HL-60/S4 treated with retinoic acid at 250 ng/mL for 4 days and 3 days (cell line): ENCODE data around the gene SAP30BP.
"Not testable (repeated sequence)": the region's sequence is repeated elsewhere in the genome, so short reads cannot be mapped to it uniquely, and the experiment has no call there.

Source experiments
- in situ Hi-C: fragments of 300-500 bp; cut with MboI; formaldehyde crosslinking; loops from 2 replicates; pipeline ENCODE4 v1.7.0; 2022; ENCODE audit warnings: low sequenced_read_pairs

The SAP30BP gene

DNA sequence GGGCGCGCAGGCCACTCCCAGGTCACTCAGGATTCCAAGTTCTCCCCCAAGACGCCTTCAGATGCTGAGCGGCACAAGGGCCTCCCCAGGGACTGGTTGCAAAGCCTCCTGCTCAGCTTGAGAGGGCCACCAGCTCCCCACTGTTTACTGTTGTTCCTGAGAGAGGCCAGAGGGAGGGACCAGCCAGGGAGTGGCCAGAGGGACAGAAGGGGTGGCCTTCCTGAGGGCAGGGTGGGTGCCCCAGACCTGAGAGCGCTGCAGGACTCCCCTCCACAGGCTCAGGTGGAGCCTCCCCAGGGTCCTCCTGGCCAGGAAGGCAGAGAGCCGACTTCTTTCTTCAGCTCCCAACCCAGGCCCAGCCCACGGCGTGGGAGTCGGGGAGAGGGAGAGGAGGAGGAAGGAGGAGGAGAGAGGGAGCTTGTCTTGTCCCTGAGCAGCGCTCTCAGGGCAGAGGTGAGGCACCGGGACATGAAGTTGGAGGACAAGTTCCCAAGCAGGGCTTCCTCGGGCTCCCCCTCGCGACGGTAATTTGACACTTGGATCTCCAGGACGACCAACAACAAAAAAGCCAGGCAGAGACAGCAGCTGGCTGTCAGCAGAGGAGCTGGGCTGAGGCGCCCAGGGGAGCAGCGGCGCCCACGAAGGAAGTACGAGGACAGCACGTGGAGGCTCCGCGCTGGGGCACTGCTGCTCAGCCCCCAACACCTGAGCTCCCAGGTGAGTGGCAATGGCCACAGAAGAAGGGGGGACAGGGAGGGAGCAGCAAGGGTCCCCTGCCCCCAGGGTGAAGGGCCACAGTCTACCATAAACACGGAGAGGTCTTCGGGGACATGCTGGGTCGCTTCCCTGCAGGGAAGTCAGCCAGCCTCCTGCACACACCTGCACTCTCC lies 33.4 kb upstream of the SAP30BP start:
- in situ Hi-C loops = no loop called here

DNA sequence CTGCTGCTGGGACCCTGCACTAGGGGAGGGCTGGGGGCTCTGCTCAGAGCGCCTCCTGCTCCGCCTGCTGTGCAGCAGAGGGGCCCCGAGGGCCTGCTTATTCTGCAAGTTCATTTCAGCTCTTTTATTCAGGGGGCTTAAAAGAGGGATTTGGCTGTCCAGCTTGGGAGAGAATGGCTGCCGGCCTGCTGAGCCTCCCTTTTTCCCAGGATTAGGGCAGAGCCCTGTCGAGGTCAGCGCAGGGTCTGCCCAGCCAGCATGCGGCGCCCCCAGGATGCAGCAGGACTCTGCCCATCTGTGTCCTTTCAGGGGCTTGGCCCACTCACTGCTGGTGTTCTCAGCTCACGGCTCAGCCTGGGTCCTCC lies 32.8 kb upstream of the SAP30BP start:
- in situ Hi-C loops = no loop called here

DNA sequence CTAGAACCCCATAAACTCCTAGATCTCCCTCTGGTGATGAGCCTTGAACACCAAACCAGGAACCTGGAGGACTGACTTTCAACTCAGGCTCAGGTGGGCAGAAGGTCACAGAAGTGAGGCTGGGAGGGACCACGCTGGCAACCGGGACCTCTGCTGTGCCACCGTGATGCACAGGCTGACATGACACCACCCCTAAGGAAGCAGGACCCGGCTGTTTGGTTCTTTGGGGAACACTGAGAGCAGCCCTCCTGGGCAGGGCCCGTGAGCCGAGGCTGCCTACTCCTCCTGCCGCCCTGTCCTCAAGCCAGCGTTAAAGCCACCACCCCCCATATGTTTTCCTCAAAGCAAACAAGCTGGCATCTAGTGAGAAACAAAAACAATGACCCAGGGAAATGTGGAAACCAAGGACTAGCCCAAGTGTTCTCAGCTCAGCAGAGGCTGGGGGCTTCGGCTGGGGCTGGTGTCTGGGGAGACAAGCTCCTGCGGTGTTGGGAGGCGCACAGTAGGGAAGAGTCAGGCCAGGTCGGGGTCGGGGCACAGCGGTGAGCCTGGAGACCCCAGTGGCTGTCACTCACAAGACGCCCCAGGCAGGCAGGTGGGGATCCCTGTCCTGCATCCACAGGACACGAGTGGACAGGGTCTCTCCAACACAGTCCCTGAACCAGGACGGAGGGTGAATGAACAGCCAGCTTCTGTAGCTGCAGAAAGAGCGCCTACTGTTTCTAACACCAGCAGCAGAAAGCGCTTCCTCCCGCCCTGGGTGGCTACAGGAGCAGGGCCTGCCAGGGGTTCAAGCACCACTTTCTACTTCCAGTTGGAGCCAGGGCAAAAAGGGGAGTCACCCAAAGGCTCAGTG lies 32.2 kb upstream of the SAP30BP start:
- in situ Hi-C loops = no loop called here

DNA sequence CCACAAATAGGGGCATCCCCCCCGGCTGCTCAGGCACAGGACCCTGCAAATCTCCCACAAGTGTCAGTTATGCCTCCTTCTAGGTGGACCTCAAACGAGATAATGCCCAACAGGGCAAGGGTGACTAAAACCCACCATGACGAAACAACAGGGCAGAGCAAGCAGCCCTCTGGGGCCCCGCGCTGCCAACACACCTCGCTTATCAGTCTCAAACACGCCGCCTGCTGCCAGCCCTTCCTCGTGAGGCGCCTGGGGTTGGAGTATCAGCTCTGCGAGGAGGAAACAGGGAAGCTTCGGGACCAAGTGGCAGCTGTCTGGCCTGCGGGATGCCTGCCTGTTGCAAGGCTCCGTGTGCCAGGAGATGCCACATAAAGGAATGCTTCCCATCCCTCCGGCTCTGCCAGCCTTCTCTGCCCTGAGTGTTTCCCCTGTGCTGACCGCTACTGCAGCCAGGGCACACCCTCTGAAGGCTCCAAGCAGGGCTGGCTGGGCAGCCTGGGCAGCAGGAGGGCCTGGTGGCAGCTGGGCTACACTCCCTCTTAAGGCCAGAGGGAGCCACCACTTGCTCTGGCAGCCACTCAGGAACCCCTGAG lies 31.4 kb upstream of the SAP30BP start:
- in situ Hi-C loops = no loop called here

DNA sequence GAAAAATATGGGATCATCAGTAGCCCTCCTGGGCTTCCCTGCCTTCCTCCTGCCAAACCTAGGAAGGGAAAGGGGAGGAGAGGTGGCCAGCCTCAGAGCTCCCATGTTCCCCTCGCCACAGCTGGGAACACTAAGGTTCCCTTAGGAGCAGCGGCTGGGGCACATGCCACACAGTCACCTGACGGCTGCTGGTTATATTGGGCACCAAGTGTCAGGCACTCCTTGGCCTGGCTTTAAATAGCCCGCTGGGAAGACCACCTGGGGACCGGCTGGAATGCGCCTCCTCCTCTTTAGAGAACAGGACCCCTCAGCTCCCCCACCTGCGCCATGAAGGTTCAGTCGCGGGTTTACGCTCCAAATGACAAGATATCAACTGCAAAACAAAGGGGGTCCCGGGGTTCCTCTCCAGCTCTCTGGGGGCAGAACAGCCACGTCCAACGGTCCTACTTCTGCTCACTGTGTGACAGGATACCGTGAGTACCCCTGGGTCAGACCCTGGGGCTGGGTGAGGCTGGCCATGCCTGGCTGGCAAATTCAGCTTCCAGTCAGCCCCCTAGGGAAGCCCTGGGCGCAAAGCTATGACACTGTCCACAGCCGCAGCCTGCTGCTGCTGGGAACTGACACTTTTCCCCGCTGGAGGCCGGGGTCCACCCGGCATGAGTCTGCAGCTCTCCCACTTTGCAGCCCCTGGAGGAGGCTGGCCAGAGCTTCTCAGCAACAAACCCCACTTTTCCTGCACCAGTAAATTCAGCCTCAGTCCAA lies 30.6 kb upstream of the SAP30BP start:
- in situ Hi-C loops = no loop called here

DNA sequence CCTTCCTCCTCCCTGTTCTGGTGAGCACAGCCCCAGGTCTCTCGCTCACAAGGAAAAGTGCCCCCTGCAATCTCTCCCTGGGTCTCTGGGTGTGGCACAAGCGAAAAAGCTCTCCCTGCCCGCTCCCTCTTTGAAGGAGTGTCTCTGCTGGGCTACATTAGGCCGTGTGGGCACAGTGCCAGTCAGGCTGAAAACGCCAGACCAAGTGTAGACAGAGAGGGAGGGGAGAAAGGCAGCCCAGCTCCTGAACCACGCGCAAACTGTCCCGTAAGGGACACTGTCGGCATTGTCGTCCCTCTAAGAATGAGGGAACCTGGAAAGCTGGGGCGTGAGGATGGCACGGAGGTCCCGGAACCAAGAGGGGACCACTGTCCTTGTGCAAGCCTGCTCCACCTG lies 30.0 kb upstream of the SAP30BP start:
- in situ Hi-C loops = no loop called here

DNA sequence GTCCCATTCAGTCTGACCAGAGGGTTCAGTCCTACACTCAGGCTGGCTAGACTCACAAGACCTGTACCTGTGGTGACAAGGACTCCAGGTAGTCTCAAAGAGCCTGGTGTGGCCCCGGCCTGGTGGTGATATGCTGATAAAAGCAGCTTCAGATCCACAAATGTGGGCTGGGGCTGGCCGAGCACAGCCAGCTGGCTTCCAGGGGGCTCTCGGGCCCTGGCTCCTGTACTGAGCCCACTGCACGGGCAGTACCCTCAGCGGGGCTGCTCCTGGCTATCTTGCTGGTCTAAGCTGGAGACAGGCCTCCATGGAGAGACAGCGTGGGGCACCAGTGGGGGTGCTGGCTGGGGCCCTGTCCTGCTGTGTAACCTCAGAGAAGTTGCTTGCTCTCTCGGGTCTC lies 29.6 kb upstream of the SAP30BP start:
- in situ Hi-C loops = no loop called here

DNA sequence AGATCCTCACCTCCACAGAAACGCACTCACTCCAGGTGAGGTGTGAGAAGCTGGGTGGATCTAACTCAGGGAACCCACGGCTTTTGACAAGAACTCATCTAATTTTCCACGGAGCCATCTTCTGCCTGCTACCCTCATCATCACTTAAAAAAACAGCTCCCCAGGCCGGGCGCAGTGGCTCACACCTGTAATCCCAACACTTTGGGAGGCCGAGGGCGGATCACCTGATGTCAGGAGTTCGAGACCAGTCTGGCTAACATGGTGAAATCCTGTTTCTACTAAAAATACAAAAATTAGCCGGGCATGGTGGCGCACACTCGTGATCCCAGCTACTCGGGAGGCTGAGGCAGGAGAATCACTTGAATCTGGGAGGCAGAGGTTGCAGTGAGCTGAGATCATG lies 29.1 kb upstream of the SAP30BP start:
- in situ Hi-C loops = not testable (repeated sequence)

DNA sequence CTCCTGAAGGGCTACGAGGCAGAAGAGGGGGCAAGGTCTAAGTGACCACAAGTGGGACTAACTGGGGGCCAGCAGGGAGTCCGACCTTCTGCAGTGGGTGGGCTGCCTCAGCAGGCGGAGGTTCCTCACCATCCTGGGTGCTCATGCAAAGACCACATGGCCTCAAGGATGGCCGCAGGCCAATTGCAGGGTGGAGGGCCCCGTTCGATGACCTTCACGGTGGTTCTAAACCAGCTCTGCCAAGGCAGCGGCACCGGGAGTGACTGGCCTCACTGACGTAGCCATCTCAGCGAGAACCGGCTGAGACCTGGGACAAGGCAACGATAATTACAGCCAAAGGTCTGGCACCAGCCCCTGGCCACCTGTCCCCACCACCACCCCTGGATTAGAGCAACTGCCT lies 28.2 kb upstream of the SAP30BP start:
- in situ Hi-C loops = no loop called here

DNA sequence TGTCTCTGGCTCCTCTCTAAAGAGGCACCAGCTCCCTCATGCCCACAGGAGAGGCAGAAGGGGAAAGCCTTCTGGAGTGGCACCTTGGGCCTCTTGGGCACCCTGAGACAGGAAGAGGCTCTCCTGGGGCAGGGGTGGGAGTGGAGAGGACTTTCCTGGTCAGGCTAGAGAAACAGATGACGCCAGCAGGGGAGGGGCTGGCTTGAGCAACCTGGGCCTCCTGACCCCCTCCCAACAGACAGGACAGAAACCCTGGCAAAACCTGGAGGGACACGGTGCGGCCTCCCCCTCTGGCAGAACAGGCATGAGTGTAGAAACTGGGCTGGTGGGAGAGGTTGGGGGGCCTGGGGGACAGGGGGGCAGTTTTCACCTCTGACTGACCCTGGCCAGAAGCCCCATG lies 27.8 kb upstream of the SAP30BP start:
- in situ Hi-C loops = no loop called here

DNA sequence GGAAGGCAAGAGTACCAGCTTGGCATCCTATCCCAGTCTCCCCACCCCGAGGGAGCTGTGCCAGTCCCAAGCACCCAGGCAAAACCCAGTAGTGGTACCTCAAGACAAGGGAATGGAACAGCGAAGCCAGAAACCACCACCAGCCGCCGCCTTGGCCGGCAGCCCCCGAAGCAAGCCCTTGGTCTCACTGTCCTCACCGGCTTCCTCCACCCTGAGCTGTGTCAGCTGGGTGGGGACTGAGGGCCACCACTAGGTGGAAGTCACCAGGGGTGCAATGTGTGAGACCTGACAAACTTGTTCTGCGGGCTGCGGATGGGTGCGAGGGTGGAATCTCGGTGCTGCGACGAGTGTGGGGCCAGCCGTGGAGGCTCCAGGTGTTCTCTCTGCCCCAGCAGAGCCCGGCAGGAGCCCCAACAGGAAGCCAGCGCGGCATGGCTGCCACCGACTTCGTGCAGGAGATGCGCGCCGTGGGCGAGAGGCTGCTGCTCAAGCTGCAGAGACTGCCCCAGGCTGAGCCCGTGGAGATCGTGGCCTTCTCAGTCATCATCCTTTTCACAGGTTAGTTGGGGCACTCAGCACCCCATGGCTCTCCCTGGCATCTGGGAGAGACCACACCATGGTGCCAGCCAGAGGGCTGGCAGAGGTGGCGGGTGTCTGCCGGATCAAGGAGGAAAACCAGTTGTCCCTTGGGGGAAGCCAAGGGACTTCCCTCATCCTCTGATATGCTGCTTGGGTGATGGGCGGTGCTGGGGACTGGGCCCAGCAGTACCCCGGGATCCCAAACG lies 27.2 kb upstream of the SAP30BP start:
- in situ Hi-C loops = no loop called here

DNA sequence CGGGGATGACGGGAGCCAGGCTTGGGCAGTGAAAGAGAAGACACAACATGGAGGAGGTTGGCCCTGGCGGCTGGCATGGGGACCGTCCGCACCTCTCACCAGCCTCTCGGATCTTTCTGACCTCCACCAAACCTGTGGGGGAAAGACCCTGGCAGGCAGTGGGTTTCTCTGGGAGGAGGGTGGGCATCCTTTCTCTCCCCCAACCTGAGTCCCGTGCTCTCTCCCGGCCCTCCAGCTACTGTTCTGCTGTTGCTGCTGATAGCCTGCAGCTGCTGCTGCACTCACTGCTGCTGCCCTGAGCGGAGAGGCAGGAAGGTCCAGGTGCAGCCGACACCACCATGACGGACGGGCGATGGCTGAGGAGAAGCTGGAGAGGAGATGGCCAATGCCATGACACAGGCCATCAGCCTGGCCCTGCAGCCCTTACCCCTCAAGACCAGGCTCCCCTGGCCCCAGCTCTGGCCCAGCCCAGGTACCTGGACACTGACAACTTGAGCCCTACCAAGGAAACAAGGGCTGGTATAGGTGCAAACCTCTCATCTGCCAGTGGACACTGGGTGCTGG lies 26.5 kb upstream of the SAP30BP start:
- in situ Hi-C loops = no loop called here

DNA sequence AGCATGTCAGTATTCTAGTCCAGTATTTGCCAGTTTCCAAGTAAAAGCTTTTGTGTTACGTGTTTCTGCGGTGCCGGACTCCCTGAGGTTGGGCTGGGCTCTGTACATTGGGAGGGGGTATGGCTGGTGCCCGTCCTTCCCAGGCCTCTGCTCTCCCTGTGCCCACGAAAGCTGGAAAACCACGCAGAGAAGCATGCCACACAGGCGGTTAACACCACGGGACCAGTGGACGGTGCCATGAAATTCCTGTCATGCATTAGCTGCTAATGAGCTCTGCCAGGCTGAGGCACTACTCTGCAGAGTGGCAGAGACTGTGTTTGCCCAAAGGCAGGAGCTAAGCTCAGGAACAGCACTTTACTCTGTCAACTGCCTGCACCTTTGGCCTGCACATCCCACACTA lies 25.8 kb upstream of the SAP30BP start:
- in situ Hi-C loops = no loop called here

DNA sequence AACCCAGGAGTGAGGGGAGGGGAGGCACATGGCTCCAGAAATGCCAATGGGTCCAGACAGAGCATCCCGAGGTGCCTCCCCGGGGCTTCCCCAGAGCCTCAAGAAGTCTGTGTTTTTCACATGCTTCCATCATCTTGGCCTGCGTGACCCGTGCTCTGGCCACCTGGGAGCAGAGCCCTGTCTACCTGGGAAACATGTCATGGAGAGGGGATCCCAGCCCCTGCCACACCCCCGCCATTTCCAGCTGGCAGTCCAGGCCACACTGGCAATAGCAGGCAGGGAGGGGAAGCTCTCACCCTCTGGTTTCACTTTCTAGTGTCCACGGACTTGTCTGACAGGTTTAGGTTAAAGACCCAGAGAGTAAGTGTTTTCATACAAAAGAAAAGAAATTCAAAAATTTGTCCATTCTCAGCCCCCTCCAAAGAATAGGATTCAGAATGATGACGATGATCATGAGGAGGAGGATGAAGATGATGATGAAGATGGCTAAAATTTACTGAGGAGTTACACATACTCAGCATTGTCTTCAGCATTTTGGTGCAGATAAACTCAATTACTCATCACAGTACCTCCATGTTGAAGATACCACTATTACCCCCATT lies 24.9 kb upstream of the SAP30BP start:
- in situ Hi-C loops = no loop called here

DNA sequence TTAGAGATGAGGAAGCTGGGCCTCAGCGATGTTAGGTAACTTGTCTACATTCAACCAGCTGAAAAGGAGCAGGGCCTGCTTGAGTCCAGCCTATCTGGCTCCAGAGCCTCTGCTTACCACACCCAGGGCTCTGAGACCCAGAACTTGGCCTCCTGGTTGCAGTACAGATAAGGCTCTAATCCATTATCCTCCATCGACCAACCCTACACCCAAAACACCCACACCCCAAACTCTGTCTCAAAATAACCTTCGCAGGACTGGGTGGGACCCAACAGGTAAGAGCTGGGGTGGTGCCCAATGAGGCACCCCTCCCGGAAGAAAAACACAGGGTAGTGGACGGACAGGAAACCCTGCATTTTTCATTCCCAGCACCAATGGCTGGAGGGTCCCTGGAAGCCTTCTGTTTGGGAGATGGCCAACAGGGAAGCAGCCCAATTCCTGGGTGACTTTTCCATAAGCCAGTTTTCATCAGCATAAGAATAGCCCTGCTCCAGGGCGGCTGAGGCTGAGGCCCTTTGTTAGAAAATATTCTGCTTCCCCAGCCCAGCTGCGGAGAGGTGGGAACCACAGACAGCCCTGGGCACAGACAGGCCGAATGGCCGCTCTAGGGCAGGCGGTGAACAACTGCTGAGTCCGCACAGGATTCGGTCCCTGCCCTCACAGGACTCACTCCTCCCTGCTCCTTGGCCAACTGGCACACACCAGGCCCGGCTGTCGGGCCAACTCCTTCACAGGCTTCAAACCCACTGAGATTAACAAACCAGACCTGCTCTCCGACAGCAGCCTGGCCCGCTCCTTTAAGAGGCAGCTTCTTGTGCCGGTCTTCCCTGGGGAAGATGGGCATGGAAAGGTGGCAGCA lies 24.1 kb upstream of the SAP30BP start:
- in situ Hi-C loops = no loop called here

DNA sequence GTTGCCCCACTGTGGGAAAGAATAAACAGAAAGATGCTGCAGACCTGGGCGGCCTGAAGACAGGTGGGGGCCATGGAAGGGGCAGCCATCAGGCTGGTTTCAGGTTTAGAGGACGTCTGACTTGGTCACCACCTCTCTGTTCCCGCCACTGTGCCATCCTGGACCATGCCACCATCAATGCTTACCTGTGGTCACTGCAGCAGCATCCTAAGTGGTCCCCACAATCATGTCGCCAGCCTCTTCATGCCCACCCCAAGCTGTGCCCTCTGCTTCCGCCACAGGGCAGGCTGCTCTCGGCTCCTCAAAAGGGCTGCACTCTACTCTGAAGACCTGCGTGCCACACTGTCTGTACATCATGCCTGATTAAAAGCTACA lies 23.5 kb upstream of the SAP30BP start:
- in situ Hi-C loops = no loop called here

DNA sequence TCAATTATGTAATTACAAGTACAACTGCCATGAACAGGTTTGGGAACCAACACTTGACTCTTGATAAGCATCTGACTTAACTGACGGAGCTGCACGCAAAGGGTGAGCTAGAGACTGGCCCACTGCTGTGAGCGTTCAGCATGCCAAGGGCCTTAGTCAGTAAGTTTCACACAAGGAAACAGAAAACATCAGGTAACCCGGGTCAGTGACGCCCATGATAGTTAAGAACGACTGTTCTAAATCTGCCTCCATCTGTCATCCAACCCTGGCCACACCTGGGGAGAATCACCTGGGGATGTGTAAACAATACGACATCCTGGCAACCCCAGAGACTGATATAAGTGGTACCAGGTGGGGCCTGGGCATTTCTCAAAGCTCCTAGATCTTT lies 21.6 kb upstream of the SAP30BP start:
- in situ Hi-C loops = no loop called here

DNA sequence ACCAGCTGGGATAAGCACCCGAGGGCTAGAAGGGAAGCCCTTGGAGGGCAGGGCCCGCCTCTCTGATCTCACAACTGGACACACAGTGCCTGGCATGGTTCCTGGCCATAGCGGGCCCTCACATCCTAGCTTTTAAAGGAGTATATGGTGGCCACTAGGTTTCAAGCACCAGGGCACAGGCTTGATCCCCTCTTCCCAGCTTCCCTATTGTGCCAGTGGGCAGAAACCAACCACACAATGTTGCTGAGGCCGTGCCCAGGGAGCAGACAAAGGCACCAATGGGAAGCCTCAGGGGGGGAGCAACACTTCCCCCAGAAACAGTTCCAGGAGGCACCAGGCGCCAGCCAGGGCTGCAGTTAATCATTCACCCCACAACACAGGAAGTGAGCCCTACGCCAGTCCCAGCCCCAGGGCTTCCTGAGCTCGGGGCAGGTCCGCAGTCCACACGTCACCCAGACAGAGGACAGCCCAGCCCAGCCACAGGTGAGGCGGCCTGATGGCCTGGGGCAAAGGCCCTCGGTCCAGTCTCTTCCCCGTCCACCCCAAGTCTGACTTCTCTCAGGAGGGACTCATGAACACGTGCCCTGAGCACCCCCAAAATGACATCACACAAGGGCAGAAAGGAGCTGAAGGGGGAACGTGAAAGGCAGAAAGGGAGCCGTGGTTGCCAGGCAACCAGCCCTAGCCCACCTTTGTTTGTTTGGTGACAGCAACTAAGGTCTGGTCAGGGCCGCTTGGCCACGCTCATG lies 21.1 kb upstream of the SAP30BP start:
- in situ Hi-C loops = no loop called here
